ENCODE results near the gene RALGPS2.
"Not testable (repeated sequence)": the region's sequence is repeated elsewhere in the genome, so short reads cannot be mapped to it uniquely, and the experiment has no call there.

Gene RALGPS2

DNA sequence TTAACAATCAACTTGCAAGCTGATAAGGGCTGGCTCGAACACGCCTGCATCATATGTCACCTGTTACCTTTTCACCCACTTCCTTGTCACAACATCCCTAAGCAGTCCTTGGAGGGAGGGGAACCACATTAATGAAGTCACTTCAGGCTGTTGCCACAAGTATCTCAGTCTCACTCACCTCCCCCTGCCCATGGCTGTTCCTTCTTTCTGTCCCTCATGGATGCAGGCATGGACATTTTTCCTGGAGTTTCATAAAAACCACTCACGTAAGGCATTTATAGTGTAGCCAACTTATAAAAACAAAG lies 222.6 kb downstream of the RALGPS2 start:
- no peak overlapping the region for H2AFZ ChIP-seq (ENCODE audit: low read depth, low read length, severe bottlenecking)
- TF ChIP-seq, protein P1, sequence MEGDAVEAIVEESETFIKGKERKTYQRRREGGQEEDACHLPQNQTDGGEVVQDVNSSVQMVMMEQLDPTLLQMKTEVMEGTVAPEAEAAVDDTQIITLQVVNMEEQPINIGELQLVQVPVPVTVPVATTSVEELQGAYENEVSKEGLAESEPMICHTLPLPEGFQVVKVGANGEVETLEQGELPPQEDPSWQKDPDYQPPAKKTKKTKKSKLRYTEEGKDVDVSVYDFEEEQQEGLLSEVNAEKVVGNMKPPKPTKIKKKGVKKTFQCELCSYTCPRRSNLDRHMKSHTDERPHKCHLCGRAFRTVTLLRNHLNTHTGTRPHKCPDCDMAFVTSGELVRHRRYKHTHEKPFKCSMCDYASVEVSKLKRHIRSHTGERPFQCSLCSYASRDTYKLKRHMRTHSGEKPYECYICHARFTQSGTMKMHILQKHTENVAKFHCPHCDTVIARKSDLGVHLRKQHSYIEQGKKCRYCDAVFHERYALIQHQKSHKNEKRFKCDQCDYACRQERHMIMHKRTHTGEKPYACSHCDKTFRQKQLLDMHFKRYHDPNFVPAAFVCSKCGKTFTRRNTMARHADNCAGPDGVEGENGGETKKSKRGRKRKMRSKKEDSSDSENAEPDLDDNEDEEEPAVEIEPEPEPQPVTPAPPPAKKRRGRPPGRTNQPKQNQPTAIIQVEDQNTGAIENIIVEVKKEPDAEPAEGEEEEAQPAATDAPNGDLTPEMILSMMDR (IDR thresholded peaks at IDR 0.05; ENCODE audit: insufficient read depth, low read length, poor library complexity, severe bottlenecking) = no peak
- no peak for TF ChIP-seq EZH2phosphoT487 (conservative IDR thresholded peaks at IDR 0.05; ENCODE audit: low read length)
- no peaks in the 10 kb centered on the region for H4K20me1 ChIP-seq (ENCODE audit: low read depth, low read length)
- H3K27ac ChIP-seq (ENCODE audit: low read depth, low read length) = no peak overlapping the region
- H3K79me2 ChIP-seq (ENCODE audit: insufficient read depth, low read length) = no peaks in the 10 kb centered on the region
- no peaks in the 10 kb centered on the region; the same call in 1 of the 2 replicates for H3K27me3 ChIP-seq (ENCODE audit: low read length)
- no peaks in the 10 kb centered on the region for H3K9me3 ChIP-seq (ENCODE audit: insufficient read depth, low read length)
- no peaks in the 10 kb centered on the region for H3K36me3 ChIP-seq (ENCODE audit: low read length)
- no peak overlapping the region for H3K4me3 ChIP-seq (ENCODE audit: insufficient read depth, low read length, poor library complexity, severe bottlenecking)
- no peaks in the 10 kb centered on the region for H3K9me2 ChIP-seq (replicated peaks; ENCODE audit: insufficient read depth, low read length)
- H3K9ac ChIP-seq (ENCODE audit: low read length) = no peak overlapping the region
- no peak overlapping the region for H3K4me2 ChIP-seq (ENCODE audit: low read depth, low read length, poor library complexity, severe bottlenecking)
- H3F3A ChIP-seq (ENCODE audit: insufficient read depth) = no peaks in the 10 kb centered on the region

DNA sequence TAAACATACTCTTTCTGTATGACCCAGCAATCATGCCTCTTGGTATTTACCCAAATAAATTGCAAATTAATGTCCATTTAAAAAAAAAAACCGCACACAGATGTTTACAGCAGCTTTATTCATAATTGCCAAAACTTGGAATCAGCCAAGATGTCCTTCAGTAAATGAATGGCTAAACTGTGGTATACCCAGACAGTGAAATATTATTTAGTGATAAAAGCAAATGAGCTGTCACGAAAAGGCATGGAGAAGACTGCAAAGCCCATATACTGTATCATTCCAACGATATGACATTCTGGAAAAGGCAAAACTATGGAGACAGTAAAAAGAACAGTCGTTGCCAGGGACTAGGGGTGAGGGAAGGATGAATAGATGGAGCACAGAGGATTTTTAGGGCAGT lies 223.6 kb downstream of the RALGPS2 start:
- Histone ChIP-seq H3K27me3 (ENCODE audit: low read length) (no peaks in the 10 kb centered on the region; the same call in 1 of the 2 replicates), H3K4me3 (ENCODE audit: insufficient read depth, low read length, poor library complexity, severe bottlenecking) (no peak overlapping the region), H3K27ac (ENCODE audit: low read depth, low read length) (no peak overlapping the region), H3K9me3 (ENCODE audit: insufficient read depth, low read length) (no peaks in the 10 kb centered on the region), H3F3A (ENCODE audit: insufficient read depth) (no peaks in the 10 kb centered on the region), H3K36me3 (ENCODE audit: low read length) (no peaks in the 10 kb centered on the region), H2AFZ (ENCODE audit: low read depth, low read length, severe bottlenecking) (no peak overlapping the region), H3K9ac (ENCODE audit: low read length) (no peak overlapping the region), H3K79me2 (ENCODE audit: insufficient read depth, low read length) (no peaks in the 10 kb centered on the region), H3K4me2 (ENCODE audit: low read depth, low read length, poor library complexity, severe bottlenecking) (no peak overlapping the region), H4K20me1 (ENCODE audit: low read depth, low read length) (no peaks in the 10 kb centered on the region), H3K9me2 (replicated peaks; ENCODE audit: insufficient read depth, low read length) (no peaks in the 10 kb centered on the region)
- TF ChIP-seq, protein P1 (IDR thresholded peaks at IDR 0.05; ENCODE audit: insufficient read depth, low read length, poor library complexity, severe bottlenecking) = no peak
- no peak for TF ChIP-seq EZH2phosphoT487 (conservative IDR thresholded peaks at IDR 0.05; ENCODE audit: low read length)

DNA sequence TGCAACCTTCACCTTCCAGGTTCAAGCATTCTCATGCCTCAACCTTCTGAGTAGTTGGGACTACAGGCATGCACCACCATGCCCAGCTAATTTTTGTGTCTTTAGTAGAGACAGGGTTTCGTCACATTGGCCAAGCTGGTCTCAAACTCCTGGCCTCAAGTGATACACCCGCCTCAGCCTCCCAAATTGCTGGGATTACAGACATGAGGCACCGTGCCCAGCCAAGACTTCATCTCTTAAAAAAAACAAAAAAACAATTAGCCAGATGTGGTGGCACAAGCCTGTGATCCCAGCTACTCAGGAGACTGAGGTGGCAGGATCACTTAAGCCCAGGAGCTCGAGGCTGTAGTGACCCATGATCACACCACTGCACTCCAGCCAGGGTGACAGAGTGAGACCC lies 224.8 kb downstream of the RALGPS2 start:
- H3K9me2 ChIP-seq (replicated peaks; ENCODE audit: insufficient read depth, low read length); H4K20me1 ChIP-seq (ENCODE audit: low read depth, low read length); H3K9me3 ChIP-seq (ENCODE audit: insufficient read depth, low read length); H3K9ac ChIP-seq (ENCODE audit: low read length); H3K36me3 ChIP-seq (ENCODE audit: low read length); H3K27me3 ChIP-seq (ENCODE audit: low read length); H3K27ac ChIP-seq (ENCODE audit: low read depth, low read length); H3F3A ChIP-seq (ENCODE audit: insufficient read depth); H3K4me3 ChIP-seq (ENCODE audit: insufficient read depth, low read length, poor library complexity, severe bottlenecking); H2AFZ ChIP-seq (ENCODE audit: low read depth, low read length, severe bottlenecking); H3K4me2 ChIP-seq (ENCODE audit: low read depth, low read length, poor library complexity, severe bottlenecking); H3K79me2 ChIP-seq (ENCODE audit: insufficient read depth, low read length): not testable (repeated sequence)

DNA sequence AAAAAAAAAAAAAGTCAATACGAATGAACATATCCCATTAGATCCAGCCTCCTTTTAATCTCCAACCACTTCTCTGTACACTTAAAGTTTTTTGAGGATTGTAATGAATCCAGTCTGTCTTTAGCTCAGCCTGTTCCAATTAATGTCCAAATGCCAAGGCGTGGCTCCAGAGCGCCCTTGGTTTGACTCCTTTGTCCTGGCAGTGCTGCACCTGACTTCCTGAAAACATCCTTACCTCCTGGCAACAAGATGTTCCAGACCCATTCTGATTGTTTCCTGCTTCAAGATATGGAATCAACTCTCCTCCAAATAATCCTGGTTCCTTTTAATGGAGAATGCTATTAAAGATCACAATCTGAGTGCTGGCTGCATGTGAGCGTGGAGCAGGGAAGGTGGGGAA lies 226.6 kb downstream of the RALGPS2 start:
- Histone ChIP-seq H3K9me3 (ENCODE audit: insufficient read depth, low read length) (no peaks in the 10 kb centered on the region), H3K27me3 (ENCODE audit: low read length) (no peaks in the 10 kb centered on the region), H2AFZ (ENCODE audit: low read depth, low read length, severe bottlenecking) (no peak overlapping the region), H3F3A (ENCODE audit: insufficient read depth) (no peaks in the 10 kb centered on the region), H3K4me3 (ENCODE audit: insufficient read depth, low read length, poor library complexity, severe bottlenecking) (no peak overlapping the region), H3K36me3 (ENCODE audit: low read length) (no peaks in the 10 kb centered on the region), H4K20me1 (ENCODE audit: low read depth, low read length) (no peaks in the 10 kb centered on the region), H3K9ac (ENCODE audit: low read length) (no peak overlapping the region), H3K4me2 (ENCODE audit: low read depth, low read length, poor library complexity, severe bottlenecking) (no peak overlapping the region), H3K9me2 (replicated peaks; ENCODE audit: insufficient read depth, low read length) (no peaks in the 10 kb centered on the region), H3K79me2 (ENCODE audit: insufficient read depth, low read length) (no peaks in the 10 kb centered on the region), H3K27ac (ENCODE audit: low read depth, low read length) (no peak overlapping the region)
- TF ChIP-seq, protein P1 (IDR thresholded peaks at IDR 0.05; ENCODE audit: insufficient read depth, low read length, poor library complexity, severe bottlenecking) = no peak
- TF ChIP-seq EZH2phosphoT487 (conservative IDR thresholded peaks at IDR 0.05; ENCODE audit: low read length) = no peak

Measured in SU-DHL-6 (cell line).